SK-N-SH treated with all-trans-retinoic acid at 6 μM for 48 hours (cell line): ENCODE data around the gene MS4A18.

Experiments used
- ARNTL ChIP-seq: fragments of 450-650 bp; formaldehyde crosslinking; IDR thresholded peaks from 2 replicates; pipeline ENCODE4 v1.5.0; 2020; ENCODE audit warnings: low read depth, mild to moderate bottlenecking, moderate library complexity, borderline replicate concordance
- GLIS3 ChIP-seq: fragments of 250-450 bp; sonication (Bioruptor Pico); IDR thresholded peaks from 2 replicates; pipeline ENCODE4 v1.5.0; 2020; ENCODE audit warnings: mild to moderate bottlenecking, moderate library complexity
- OSR1 ChIP-seq: fragments of 250-450 bp; sonication (Bioruptor Pico); IDR thresholded peaks from 2 replicates; pipeline ENCODE4 v1.8.0; 2022; ENCODE audit warnings: moderate library complexity, mild to moderate bottlenecking, inconsistent platforms
- SNAI2 ChIP-seq: fragments of 250-450 bp; sonication (Bioruptor Pico); IDR thresholded peaks from 2 replicates; pipeline ENCODE4 v1.5.0; 2020; ENCODE audit warnings: mild to moderate bottlenecking, moderate library complexity
- ZFP3 ChIP-seq: fragments of 250-450 bp; sonication (Bioruptor Pico); IDR thresholded peaks from 2 replicates; pipeline ENCODE4 v1.5.0; 2020; ENCODE audit warnings: mild to moderate bottlenecking, moderate library complexity
- ZFP30 ChIP-seq: fragments of 450-650 bp; formaldehyde crosslinking; IDR thresholded peaks from 2 replicates; pipeline ENCODE4 v1.5.0; 2022; ENCODE audit warnings: mild to moderate bottlenecking, moderate library complexity
- ZNF8 ChIP-seq: fragments of 450-650 bp; formaldehyde crosslinking; IDR thresholded peaks from 2 replicates; pipeline ENCODE4 v1.5.0; 2020; ENCODE audit warnings: mild to moderate bottlenecking, moderate library complexity
- TF ChIP-seq, protein P1 (sequence below): fragments of 250-450 bp; sonication (Bioruptor Pico); IDR thresholded peaks from 2 replicates; pipeline ENCODE4 v1.5.1; 2021; ENCODE audit warnings: mild to moderate bottlenecking, moderate library complexity
- TF ChIP-seq, protein P2 (sequence below): fragments of 250-450 bp; sonication (Bioruptor Pico); IDR thresholded peaks from 2 replicates; pipeline ENCODE4 v1.5.1; 2020; ENCODE audit warnings: low read depth, mild to moderate bottlenecking, moderate library complexity
- TF ChIP-seq, protein P3 (sequence below): fragments of 250-450 bp; sonication (Bioruptor Pico); IDR thresholded peaks from 2 replicates; pipeline ENCODE4 v1.8.0; 2020; ENCODE audit warnings: mild to moderate bottlenecking, moderate library complexity, borderline replicate concordance
- TF ChIP-seq, protein P4 (sequence below): fragments of 250-450 bp; sonication (Bioruptor Pico); IDR thresholded peaks from 2 replicates; pipeline ENCODE4 v1.8.0; 2021; ENCODE audit warnings: low read depth, mild to moderate bottlenecking, moderate library complexity, borderline replicate concordance

DNA sequence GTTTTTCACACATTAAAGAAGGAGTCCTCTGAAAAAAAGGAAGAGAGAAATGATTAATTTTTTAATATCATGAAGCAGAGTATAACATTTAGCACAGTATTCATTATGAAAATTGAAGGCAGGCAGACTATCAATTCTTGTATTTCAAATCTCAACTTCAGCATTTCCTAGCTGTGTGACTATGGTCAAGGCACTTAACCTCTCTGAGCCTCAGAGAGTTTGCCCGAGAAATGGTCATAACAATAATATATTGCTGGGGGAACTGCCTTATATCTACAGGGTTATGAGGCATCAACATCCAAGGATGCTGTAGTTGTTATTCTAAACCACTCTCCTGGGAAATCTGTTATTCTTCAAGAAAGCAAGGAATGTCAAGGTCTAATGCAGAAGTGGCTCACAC lies 1.1 kb downstream of the MS4A18 start:
- TF ChIP-seq, protein P1, sequence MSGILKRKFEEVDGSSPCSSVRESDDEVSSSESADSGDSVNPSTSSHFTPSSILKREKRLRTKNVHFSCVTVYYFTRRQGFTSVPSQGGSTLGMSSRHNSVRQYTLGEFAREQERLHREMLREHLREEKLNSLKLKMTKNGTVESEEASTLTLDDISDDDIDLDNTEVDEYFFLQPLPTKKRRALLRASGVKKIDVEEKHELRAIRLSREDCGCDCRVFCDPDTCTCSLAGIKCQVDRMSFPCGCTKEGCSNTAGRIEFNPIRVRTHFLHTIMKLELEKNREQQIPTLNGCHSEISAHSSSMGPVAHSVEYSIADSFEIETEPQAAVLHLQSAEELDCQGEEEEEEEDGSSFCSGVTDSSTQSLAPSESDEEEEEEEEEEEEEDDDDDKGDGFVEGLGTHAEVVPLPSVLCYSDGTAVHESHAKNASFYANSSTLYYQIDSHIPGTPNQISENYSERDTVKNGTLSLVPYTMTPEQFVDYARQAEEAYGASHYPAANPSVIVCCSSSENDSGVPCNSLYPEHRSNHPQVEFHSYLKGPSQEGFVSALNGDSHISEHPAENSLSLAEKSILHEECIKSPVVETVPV = no peak
- TF ChIP-seq, protein P2, sequence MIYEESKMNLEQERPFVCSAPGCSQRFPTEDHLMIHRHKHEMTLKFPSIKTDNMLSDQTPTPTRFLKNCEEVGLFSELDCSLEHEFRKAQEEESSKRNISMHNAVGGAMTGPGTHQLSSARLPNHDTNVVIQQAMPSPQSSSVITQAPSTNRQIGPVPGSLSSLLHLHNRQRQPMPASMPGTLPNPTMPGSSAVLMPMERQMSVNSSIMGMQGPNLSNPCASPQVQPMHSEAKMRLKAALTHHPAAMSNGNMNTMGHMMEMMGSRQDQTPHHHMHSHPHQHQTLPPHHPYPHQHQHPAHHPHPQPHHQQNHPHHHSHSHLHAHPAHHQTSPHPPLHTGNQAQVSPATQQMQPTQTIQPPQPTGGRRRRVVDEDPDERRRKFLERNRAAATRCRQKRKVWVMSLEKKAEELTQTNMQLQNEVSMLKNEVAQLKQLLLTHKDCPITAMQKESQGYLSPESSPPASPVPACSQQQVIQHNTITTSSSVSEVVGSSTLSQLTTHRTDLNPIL = no peak
- no peak for TF ChIP-seq ARNTL (CRISPR knock-in tag)
- no peak for TF ChIP-seq ZFP30
- TF ChIP-seq, protein P3, sequence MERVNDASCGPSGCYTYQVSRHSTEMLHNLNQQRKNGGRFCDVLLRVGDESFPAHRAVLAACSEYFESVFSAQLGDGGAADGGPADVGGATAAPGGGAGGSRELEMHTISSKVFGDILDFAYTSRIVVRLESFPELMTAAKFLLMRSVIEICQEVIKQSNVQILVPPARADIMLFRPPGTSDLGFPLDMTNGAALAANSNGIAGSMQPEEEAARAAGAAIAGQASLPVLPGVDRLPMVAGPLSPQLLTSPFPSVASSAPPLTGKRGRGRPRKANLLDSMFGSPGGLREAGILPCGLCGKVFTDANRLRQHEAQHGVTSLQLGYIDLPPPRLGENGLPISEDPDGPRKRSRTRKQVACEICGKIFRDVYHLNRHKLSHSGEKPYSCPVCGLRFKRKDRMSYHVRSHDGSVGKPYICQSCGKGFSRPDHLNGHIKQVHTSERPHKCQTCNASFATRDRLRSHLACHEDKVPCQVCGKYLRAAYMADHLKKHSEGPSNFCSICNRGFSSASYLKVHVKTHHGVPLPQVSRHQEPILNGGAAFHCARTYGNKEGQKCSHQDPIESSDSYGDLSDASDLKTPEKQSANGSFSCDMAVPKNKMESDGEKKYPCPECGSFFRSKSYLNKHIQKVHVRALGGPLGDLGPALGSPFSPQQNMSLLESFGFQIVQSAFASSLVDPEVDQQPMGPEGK = no peak
- TF ChIP-seq ZFP3 (CRISPR knock-in tag) = no peak
- no peak for TF ChIP-seq OSR1 (CRISPR knock-in tag)
- no peak for TF ChIP-seq SNAI2 (CRISPR knock-in tag)
- TF ChIP-seq GLIS3 (CRISPR knock-in tag) = no peak
- TF ChIP-seq ZNF8 (CRISPR knock-in tag) = no peak
- TF ChIP-seq, protein P4, sequence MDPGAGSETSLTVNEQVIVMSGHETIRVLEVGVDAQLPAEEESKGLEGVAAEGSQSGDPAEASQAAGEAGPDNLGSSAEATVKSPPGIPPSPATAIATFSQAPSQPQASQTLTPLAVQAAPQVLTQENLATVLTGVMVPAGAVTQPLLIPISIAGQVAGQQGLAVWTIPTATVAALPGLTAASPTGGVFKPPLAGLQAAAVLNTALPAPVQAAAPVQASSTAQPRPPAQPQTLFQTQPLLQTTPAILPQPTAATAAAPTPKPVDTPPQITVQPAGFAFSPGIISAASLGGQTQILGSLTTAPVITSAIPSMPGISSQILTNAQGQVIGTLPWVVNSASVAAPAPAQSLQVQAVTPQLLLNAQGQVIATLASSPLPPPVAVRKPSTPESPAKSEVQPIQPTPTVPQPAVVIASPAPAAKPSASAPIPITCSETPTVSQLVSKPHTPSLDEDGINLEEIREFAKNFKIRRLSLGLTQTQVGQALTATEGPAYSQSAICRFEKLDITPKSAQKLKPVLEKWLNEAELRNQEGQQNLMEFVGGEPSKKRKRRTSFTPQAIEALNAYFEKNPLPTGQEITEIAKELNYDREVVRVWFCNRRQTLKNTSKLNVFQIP (CRISPR knock-in tag) = no peak
